Breast epithelium (tissue), 3 donors: ENCODE data around the gene ACCSL.

Experiments used
- CTCF ChIP-seq, 3 donors: fragments of 450-650 bp; IDR thresholded peaks; one replicate each; pipeline ENCODE4 v1.5.1; 2016 to 2017; ENCODE audit warnings: antibody characterized with exemption in 3 of 3, mild to moderate bottlenecking in 3 of 3, moderate library complexity in 3 of 3
- POLR2A ChIP-seq: fragments of 450-650 bp; IDR thresholded peaks from one replicate; pipeline ENCODE4 v1.6.1; 2016; ENCODE audit warnings: antibody characterized with exemption, mild to moderate bottlenecking, moderate library complexity

- TF ChIP-seq CTCF (IDR thresholded peaks at IDR 0.05): no peak
- TF ChIP-seq POLR2A: no peak
Observed at GRCh38 chr11:44015624-44016007, 32.2 kb upstream of the ACCSL start.
